GM10248 (cell line): ENCODE data around the gene SLC7A7.

Source experiments
- CTCF ChIA-PET: fragments of 300-600 bp; sonication (Branson Sonifier 250); formaldehyde crosslinking; extraction: SDS; loops from one replicate; lab custom pipeline; 2021; ENCODE audit warnings: antibody characterized with exemption; lab: Yijun Ruan, JAX
- POLR2A ChIA-PET: fragments of 350-650 bp; sonication (Branson Sonifier 250); formaldehyde crosslinking; extraction: SDS; loops from one replicate; lab custom pipeline; 2020; ENCODE audit warnings: antibody characterized with exemption; lab: Yijun Ruan, JAX
- DNase-seq: peaks from one replicate; pipeline ENCODE4 v3.0.0; 2012; ENCODE audit errors: extremely low spot score
- TF ChIP-seq, protein P1 (sequence below): IDR thresholded peaks from 2 replicates; pipeline ENCODE4 v1.5.1; 2012; ENCODE audit warnings: mild to moderate bottlenecking, low read depth; ENCODE audit errors: extremely low read depth, missing control alignments, control extremely low read depth

SLC7A7 gene

DNA sequence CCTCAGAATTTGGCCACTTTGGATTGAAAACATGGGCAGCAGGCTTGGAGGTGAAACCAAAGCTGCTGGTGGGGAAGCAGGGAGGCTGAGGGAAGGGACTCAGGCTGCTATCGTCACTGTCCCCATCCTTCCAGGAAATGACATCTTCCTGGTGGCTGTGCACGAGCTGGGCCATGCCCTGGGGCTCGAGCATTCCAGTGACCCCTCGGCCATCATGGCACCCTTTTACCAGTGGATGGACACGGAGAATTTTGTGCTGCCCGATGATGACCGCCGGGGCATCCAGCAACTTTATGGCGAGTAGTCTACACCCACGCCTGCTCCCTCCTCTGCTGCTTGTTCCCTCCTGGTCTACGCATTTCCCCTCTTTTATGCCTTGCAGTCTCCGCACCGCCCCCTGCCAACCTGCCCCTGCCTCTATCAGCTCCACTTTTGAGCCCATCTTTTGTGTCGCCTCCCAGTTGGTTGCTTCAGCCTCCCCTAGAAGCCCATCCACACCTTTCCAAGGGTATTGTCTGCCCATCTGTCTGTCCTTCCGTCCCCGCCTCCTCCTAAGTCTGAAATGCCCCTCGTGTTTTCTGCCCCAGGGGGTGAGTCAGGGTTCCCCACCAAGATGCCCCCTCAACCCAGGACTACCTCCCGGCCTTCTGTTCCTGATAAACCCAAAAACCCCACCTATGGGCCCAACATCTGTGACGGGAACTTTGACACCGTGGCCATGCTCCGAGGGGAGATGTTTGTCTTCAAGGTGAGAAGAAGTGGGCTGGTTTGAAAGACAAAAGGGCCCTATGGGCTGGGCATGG, 28.1 kb upstream of the SLC7A7 start:
- TF ChIP-seq, protein P1, sequence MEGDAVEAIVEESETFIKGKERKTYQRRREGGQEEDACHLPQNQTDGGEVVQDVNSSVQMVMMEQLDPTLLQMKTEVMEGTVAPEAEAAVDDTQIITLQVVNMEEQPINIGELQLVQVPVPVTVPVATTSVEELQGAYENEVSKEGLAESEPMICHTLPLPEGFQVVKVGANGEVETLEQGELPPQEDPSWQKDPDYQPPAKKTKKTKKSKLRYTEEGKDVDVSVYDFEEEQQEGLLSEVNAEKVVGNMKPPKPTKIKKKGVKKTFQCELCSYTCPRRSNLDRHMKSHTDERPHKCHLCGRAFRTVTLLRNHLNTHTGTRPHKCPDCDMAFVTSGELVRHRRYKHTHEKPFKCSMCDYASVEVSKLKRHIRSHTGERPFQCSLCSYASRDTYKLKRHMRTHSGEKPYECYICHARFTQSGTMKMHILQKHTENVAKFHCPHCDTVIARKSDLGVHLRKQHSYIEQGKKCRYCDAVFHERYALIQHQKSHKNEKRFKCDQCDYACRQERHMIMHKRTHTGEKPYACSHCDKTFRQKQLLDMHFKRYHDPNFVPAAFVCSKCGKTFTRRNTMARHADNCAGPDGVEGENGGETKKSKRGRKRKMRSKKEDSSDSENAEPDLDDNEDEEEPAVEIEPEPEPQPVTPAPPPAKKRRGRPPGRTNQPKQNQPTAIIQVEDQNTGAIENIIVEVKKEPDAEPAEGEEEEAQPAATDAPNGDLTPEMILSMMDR = no peak
- ChIA-PET CTCF (interaction anchor here (0.8 to 9.8 kb wide), 9 partner anchors 8 to 273 kb away, joined by 3 to 49 read pairs (median 4); no protein-coding TSS in a partner anchor), POLR2A (no interaction called here)
- DNase-seq = no peak

DNA sequence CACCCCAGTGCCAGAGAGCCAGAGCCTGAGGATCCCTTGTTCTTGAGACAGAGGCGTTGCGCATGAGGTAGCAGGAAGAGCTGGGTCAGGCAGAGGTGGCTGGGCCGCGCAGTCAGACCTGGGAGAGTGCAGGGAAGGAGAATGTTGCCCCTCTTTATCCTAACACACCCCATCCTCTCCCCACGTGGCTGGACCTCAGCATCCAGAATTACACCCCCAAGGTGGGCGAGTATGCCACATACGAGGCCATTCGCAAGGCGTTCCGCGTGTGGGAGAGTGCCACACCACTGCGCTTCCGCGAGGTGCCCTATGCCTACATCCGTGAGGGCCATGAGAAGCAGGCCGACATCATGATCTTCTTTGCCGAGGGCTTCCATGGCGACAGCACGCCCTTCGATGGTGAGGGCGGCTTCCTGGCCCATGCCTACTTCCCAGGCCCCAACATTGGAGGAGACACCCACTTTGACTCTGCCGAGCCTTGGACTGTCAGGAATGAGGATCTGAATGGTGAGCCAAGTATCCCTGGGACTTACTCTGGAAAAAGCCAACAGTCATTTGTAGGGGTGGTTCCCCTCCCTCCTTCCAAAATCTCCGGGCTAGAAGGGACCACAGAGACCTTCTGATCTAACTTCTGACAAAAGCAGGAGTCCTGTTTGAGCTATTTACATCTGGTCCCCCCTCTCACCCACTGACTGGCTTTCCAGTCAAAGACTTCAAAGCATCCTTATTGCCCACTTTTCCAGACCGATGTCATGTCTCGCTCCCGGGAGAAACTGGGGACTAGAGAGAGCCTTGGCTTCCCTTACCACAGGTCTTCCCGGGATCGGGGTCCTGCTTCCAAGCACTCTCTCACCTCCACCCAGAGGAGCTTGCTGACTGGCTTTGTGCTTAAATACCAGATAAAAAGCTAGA, 27.2 kb upstream of the SLC7A7 start:
- POLR2A ChIA-PET = no interaction called here
- TF ChIP-seq, protein P1 = no peak
- CTCF ChIA-PET = interaction anchor here (0.8 to 9.8 kb wide), 6 partner anchors 8 to 58 kb away, joined by 3 to 49 read pairs (median 4); no protein-coding TSS in a partner anchor
- DNase-seq = no peak

DNA sequence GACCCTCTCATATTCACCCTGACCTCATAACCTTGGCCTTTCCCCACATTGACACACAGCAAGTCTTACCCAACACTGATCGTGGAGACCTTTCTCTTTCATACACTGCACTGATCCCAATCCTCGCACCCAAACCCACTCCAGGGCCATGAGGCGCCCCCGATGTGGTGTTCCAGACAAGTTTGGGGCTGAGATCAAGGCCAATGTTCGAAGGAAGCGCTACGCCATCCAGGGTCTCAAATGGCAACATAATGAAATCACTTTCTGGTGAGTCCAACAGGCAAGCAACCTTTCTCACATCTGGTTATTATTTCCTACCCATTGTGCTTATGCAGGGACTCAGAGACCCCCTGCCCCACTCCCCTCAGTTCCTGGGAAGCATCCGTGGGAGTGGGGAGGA, 26.5 kb upstream of the SLC7A7 start:
- ChIA-PET CTCF (interaction anchor here (1.4 to 9.8 kb wide), 3 partner anchors 11 to 24 kb away, joined by 3 to 89 read pairs (median 49); no protein-coding TSS in a partner anchor), POLR2A (no interaction called here)
- TF ChIP-seq, protein P1 = no peak
- DNase-seq = no peak

DNA sequence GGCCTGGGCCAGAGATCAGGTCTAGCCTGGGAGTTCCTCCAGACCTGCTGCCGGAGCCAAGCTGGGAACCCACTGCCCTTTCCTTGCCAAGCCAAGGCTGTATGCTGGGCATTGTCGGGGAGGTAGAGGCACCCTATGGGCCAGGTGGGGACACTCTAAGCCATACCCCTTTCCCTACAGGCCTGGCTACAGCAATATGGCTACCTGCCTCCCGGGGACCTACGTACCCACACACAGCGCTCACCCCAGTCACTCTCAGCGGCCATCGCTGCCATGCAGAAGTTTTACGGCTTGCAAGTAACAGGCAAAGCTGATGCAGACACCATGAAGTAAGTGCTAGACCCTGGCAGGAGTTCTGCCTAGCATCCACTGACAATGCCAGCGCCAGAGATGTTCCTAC, 26.1 kb upstream of the SLC7A7 start:
- TF ChIP-seq, protein P1 = no peak
- POLR2A ChIA-PET = no interaction called here
- CTCF ChIA-PET = interaction anchor here (1.1 to 9.8 kb wide), 5 partner anchors 11 to 271 kb away, joined by 3 to 89 read pairs (median 4); no protein-coding TSS in a partner anchor
- no peak for DNase-seq

DNA sequence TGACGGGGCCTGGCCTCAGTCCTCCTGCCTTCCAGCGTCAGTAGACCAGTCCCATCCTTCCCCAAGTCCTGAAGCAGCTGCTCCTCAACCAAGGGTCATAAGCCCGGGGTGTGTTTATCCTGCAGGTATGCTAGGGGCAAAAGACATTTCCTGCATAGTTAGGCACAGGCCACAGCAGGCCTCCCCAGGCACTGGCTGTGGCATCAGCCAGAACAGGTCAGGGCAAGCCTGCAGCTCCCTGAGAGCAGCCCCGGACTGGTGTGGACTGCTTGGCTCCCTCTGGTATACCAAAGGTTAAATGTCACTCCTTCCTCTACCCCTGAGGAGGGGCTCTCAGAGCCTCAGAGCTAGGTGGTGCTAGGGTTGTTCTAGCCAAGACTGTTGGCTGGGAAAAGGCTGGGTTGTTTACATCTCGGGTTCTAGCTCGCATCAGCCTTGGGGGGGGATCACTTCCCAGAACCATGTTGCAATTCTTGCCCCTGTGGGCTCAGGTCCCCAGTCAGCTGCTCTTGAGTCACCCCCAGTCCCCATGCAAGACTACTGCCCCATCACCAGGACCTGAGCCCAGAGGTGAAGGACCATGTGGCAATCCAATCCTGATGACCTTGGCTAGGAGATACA, 24.0 kb upstream of the SLC7A7 start:
- POLR2A ChIA-PET = no interaction called here
- CTCF ChIA-PET = interaction anchor here (1.1 to 9.8 kb wide), 8 partner anchors 9 to 278 kb away, joined by 3 to 89 read pairs (median 9); partner anchors contain the start of gene LRP10

More for the DNA sequence above, 24.0 kb upstream of the SLC7A7 start:
- TF ChIP-seq, protein P1 = no peak
- DNase-seq = no peak
